Jurkat, Clone E6-1 (cell line): Measurements from ENCODE around the gene SASH1.

Source experiments
- DNase-seq: peaks from one replicate; pipeline ENCODE4 v3.0.0-alpha.2; 2011; ENCODE audit warnings: low read depth, low spot score
- H3K4me3 ChIP-seq: 2 replicates; pipeline ENCODE4 v1.5.1; 2011; ENCODE audit warnings: mild to moderate bottlenecking, low read length, control low read depth, moderate library complexity

The SASH1 gene

DNA sequence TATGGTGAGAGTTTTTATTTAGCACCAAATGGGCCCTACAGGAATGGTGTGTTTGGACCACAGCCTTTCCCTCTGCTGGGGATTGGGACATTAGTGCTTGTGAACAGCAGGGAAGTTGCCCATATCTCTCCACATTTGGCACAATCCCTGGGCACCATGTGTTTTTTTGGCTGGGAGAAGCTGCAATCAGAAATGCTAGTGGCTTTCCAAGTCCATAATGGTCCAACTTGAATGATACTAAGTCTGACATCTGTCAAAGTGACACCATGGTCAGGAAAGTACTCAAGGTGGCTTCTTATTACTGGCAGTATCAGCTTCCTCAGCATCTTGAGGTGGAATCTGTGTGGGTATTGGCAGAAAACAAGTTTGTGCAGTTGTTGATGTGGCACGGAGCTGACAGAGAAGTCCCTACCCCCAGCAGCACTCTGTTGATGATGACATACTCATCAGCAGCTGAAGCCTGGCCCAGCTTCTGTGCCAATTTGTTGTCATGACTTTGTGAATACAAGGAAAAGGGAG is 53.0 kb downstream of the SASH1 start:
- DNase-seq: no peak
- no peak overlapping the region for H3K4me3 ChIP-seq

DNA sequence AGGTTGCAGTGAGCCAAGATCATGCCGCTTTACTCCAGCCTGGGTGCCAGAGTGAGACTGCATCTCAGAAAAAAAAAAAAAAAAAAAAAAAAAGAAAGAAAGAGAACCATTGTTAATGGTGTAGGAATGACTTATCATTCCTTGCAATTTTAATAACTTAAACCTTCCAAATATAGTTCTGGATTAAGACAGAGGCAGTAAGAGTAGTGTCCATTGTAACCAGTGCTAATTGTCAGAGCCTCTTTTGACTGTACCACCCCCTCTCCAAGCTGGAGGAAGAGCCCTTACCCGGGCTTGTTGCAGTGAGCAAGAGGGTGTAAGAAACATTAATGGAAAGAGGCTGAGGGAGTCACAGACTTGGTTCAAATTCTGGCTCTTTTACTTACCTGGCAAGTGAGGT is 53.8 kb downstream of the SASH1 start:
- no peak for DNase-seq
- no peak overlapping the region for H3K4me3 ChIP-seq

DNA sequence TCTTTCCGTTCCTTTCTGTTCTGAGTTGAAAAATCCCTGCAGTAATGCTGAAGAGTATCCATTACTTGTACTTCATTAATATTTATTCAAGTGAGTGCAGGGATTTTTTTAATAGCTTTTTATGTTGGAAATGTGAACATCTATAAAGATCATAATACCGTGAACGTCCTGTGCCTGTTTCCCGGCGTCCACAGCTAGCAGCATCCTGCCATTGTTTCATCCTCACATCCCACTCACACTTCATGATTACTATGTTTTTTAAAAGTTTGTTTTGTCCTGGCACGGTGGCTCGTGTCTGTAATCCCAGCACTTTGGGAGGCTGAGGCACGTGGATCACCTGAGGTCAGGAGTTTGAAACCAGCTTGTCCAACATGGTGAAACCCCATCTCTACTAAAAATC is 54.3 kb downstream of the SASH1 start:
- no peak overlapping the region for H3K4me3 ChIP-seq

DNA sequence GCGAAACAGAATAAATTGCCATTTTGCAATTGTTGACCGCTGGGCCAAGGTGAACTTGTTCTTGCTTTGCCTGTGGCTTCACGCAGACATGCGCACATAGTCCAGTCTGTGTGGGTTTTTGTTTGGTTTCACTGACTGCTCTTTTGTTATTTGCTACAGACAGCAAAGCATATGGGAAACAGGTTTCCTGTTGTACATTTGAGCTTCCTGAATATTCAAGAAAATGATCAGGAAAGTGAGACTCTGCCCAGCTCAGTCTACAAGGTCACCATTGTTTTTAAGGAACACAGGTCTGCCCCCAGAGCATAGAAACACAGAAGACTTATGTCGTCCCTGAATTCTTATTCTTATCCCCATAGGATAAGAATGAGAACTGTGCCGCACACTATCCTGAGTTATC is 55.6 kb downstream of the SASH1 start:
- H3K4me3 ChIP-seq: no peak overlapping the region
- no peak for DNase-seq

More for the DNA sequence above, 54.3 kb downstream of the SASH1 start:
- DNase-seq: no peak

DNA sequence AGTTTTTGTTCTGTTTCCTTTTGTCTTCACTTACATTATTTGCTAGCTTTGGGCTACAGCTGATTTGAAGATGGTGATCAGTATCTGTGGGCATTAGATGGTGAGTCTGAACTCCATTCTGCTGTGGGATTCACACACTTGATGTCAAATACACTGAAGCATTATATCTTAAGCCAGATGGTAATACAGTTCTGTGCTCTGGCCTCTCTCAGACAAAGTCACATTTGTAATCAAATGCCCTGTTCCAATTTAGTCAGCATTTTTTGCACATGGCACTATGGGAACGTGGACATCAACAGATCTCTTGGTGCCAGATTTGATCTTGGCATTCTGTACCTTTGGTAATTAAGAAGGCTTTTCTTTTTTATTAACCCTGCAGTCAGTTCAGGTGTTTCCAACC is 56.0 kb downstream of the SASH1 start:
- DNase-seq: no peak
- no peak overlapping the region for H3K4me3 ChIP-seq

DNA sequence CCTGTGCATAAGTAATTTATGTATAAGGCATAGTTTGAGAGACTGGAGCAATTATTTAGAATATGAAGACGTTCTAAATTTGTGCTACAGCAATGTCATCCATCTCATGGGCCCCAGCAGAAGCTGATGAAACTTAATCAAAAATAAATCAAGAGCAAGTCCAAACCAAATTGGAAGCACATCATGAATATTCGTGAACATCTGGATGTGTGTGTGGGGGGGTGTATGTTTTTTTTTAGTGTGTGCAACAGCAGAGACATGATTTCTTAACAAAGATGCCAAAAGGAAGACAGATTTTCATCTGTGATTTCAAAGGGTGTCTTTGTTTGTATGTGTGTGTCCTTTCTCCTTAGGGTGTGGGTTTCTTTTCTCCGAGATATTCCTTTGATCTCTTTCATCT is 58.9 kb downstream of the SASH1 start:
- no peak overlapping the region for H3K4me3 ChIP-seq
- no peak for DNase-seq

DNA sequence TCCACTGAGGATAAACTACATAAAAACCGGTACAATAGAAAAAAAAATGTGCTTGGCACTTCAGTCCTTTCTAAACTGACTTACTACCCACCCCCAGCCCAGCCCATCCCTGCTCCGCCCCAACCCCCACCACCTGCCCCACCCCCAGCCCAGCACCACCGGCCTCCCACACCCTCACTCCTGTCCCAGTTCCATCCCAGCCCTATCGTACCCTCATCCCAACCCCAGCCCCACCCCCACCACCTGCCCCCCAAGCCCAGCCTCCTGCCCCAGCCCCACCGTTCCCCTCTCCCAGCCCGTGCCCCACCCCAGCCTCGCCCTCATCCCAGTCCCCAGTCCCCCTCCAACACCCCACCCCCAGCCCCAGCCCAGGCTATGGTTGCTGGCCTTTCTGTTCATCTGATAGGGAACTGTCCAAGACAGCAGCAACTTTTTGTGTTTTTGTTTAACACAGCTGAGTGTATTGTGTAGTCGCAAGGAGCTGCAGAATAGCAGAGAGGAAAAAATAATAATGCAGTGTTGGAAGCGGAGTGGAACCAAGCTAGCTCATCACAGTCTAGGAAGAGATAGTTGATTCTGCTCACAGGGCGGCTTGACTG is 61.9 kb downstream of the SASH1 start:
- no peak for DNase-seq
- H3K4me3 ChIP-seq: no peak overlapping the region

DNA sequence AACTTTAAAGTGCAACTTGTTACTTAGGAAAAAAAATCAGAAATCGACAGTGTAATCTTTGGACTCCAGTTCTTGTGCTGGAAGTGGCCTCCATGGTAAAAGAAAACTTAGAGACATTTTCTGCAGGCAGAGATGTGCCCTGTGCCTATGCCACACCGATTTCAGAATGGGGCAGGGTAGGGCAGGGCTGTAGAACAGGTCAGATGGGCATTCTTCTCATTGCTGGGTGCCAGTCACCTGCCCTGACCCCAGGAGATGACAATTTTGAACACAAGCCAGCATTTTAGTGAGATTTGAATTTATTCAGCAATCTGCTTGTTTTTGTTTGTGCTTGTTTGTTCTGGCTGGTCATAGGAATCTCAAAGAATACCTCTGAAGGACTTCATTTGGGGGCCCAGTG is 63.3 kb downstream of the SASH1 start:
- H3K4me3 ChIP-seq: no peak overlapping the region
- no peak for DNase-seq

DNA sequence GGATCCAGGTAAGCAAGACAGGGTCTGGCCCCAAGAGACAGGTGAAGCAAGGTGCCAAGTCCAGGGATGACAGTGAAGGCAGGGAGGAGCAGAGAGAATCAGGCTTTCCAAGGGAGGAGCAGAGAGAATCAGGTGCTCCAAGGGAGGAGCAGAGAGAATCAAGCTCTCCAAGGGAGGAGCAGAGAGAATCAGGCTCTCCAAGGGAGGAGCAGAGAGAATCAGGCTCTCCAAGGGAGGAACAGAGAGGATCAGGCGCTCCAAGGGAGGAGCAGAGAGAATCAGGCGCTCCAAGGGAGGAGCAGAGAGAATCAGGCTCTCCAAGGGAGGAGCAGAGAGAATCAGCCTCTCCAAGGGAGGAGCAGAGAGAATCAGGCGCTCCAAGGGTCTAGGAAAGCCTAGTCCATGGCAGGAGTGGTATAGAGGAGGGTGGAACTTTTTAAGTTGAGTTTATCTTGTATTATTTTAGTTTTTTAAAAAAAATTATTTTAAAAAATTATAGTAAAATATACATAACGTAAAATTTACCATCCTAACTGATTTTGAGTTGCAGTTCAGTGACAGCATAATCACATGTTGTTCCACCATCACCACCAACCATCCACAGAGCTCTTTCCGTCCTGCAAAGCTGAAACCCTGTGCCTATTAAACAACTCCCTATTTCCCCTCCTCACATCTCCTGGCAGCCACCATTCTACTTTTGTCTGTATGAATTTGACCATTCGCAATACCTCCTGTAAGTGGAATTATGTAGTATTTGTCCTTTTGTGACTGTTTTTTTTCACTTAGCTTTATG is 64.1 kb downstream of the SASH1 start:
- no peak for DNase-seq
- no peak overlapping the region for H3K4me3 ChIP-seq

DNA sequence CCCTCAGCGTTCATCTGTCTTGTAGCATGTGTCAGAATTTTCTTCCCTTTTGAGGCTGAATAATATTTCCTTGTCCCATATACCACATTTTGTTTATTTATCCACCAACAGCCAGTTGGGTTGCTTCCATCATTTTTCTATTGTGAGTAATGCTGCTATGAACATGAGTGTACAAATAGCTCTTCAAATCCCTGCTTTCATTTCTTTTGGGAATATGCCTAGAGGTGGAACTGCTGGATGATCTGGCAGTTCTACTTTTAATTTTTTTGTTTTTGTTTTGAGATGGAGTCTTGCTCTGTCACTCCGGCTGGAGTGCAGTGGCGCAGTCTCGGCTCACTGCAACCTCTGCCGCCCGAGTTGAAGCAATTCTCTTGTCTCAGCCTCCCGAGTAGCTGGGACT is 64.7 kb downstream of the SASH1 start:
- no peak for DNase-seq
- no peak overlapping the region for H3K4me3 ChIP-seq

DNA sequence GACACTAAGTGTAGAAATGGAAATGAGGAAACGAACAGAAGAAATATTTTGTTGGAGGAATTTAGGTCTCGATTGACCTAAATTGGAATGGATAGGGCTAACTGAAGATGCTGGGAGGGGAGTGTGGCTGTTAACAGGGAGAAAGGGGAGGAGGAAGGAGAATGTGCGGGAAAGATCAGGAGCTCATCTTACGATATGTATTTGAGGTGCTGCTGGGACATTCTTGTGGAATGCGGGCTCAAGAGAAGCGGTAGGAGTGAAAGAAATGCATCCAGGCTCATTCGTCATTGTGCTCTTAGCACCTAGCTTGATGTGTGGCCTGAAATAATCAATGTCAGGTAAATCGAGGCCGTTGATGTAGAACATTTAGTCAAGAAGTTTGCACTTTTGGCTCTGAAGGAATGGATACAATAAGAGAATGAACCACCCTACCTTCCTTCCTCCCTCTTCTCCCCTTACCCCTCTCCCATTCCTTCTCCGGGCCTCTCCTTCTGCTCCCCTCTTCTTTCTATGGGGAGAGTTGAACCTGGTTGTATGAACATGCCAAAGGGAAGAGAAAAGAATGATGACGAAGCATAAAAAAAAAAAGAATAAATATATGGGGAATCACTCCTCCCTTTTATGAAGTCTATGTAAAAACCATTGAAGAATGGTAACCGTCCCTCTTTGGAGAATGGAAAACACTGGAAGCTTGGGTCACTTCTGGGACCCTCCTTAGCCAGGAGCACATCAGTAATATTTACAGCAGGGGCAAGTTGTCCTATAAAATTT is 70.9 kb downstream of the SASH1 start:
- no peak overlapping the region for H3K4me3 ChIP-seq
- DNase-seq: no peak

DNA sequence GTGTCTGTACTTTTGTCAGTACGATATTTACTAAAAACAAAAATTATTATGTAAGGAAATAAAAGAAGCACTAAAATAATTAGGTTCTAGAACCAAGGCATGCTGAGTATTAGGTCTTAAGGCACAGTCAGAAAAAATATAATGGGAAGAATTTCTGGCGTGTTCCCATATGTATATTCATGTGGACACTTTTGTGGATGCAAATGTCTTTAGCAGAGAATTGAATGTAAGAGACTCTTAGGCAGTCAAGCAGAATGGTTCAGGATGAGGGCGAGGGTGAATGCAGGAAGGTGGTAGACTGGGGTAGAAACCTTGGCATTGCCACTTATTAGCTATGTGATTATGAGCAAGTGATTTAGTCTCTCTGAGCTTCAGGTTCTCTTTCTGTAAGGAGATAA is 71.5 kb downstream of the SASH1 start:
- no peak overlapping the region for H3K4me3 ChIP-seq

DNA sequence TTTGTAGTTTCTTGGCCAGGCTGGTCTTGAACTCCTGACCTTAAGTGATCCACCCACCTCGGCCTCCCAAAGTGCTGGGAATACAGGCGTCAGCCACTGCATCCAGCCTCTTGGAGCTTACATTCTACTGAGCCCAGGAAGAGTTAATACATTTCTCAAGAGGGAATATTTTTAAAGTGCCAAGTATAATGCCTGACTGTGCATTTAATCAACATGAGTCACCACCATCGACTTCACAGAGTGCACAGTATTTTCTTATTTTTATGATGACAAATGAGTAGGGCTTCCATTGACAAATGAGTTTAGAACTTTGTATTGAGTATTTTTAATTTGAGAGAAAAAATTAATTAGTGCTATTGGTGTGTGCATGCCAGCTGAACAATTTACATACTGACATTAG is 72.2 kb downstream of the SASH1 start:
- DNase-seq: no peak

More for the DNA sequence above, 71.5 kb downstream of the SASH1 start:
- no peak for DNase-seq

DNA sequence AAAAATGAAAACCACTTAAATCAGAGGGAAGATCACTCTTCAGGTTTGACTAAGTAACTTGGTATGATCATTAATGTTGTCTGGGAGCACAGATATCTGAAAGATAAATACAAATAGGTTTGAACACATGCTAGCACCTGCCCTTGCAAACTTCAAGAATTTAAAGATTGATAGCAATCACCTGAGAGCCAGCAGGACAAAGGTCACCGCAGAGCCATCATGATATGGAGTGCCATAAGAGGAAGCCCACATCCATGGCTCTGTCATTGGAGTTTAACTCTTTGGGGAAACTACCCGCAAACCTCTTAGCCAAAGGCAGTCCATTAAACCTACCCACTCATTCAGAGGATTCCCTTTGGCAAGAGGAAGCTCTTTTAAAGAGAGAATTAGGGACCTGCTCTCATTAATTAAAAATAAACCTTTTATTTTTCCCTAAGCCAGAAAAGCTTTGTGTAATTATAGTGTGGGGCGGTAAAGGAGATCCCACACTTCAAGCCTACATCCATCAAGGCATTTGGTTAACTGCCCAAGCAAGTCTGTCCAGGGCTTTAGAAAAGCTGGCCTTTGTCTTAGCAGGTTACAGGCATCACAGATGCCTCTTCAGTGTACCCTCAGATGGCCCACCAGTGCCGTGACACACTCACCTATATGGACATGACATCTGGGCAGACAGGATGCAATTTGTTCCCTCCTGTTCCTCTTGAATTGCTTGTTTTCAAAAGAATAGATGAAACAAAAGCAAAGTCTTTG is 73.0 kb downstream of the SASH1 start:
- DNase-seq: no peak
- no peak overlapping the region for H3K4me3 ChIP-seq

More for the DNA sequence above, 72.2 kb downstream of the SASH1 start:
- no peak overlapping the region for H3K4me3 ChIP-seq

DNA sequence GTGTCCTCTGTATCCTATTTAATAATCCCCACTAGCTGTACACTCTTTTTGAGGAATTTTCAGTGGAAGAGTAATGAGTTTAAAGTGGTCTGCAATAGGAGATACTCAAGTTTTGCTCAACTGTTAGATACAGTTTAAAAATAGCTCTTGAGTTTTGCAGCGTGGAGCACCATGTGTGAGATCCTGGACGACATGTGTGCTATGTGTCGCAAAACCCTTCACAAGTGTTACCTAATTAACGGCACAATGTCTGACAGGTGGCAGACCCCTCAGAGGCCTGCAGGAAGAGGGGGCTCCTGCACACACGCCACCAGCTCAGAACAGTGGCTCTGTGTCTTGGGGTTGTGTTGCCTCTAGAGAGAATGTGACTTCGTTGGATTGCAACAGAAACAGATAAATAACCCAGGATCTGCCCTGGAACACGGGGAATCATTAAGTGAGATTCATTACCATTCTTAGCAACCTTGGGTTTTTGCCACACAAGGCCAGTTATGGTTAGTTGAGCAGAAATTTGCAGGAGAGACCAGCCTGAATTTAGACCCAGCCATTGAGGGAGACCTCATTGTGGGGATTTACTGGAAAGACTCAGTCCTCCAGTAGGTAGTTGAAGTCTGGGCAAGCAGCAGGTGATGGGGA is 73.8 kb downstream of the SASH1 start:
- DNase-seq: no peak
- no peak overlapping the region for H3K4me3 ChIP-seq

DNA sequence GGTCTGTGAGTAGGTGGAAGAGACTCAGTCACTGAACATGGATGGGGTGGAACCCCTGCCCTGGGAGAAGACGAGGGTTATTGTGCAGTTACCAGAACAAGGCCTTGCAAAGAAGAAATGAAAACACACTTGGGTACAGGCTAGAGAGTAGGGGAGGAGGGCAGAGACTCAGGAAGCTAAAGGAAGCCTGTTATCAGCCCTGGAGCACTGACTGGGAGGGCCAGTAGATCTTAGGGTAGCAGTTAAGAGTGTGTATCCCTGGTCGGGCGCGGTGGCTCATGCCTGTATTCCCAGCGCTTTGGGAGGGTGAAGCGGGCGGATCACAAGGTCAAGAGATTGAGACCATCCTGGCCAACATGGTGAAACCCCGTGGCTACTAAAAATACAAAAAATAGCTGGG is 74.4 kb downstream of the SASH1 start:
- no peak overlapping the region for H3K4me3 ChIP-seq
- DNase-seq: no peak

DNA sequence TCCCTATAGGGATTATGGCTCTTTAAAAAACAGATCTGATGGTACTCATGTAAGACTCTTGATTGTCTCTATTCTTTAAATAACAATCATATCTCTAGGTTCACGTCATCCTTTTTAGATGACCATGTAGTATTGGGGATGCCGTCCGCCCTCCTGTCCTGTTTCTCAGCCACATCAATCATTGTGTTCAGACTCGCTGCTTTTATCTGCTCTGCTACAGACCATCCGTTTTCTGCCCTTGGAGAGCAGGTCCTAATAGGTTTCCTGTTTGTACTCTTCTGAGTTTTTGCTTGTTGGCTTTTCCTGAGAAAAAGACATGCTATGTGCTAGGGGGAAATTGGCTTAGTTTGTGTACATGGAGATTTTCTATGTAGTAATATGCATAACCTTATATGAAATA is 76.8 kb downstream of the SASH1 start:
- DNase-seq: no peak
- H3K4me3 ChIP-seq: no peak overlapping the region

DNA sequence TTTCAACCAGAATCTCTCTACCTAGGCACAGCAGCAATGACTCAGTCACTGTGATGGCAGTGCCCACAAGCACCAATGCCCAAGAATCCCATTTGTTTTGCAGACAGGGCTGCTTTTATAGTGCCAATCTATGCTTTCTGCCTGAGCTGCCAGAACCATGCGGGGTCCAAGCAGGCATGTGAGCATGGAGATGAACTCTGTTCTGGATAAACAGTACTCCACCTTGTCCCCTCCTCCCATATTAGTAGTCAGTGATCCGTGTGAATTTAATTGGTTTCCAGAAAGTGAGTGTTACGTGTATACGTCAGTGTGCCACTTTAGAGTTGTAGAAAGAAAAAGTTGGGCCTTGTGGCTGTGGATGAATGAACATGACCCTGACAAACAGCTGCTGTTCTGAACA is 79.4 kb downstream of the SASH1 start:
- no peak overlapping the region for H3K4me3 ChIP-seq
- DNase-seq: no peak

DNA sequence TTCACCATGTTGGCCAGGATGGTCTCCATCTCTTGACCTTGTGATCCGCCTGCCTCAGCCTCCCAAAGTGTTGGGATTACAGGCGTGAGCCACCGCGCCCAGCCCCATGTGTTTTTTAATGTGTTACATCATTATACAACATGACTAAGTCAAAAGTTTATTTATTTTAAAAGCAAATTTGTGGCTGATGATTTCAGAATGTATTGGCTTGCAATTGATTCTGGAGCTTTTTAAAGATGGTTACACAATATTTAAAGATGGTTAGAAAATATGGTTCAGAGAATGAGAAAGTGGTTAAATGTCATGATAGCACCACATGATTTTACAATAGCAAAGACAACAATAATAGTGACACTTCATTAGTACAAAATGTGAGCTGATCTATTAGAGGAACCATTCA is 80.5 kb downstream of the SASH1 start:
- H3K4me3 ChIP-seq: no peak overlapping the region
- no peak for DNase-seq
